GM18498 (cell line): ENCODE results near the gene STRA8.

ENCODE experiments used
- ATAC-seq: cut with Tn5 transposase; IDR thresholded peaks from one replicate; pipeline ENCODE4 v1.9.1; 2021; ENCODE audit warnings: mild to moderate bottlenecking, moderate library complexity; ENCODE audit not compliant: unreplicated experiment

STRA8 gene

DNA sequence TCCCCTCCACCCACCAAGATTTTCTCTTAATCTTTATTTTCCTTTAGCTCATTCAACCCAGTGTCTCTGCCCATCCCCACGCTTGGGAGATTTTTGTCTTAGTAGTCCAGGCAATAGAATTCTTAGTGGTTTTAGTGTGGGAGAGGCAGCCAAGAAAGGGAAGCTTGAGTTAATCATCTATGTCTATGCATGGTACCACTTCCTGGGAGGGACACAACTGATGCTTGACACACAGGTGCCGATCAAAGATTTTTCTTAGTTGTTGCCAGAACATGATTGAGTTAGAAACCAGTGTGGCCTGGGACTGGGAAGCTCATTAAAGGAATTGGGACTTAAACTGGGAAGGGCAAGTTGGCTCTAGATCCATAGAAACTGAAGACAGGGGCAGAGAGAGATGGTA lies 3.1 kb downstream of the STRA8 start:
- ATAC-seq = peak; percentile 79

GRCh38 chr7:135238112-135238744 lies 4.6 kb downstream of the STRA8 start:
- ATAC-seq = no peak

- ATAC-seq = no peak
Observed at GRCh38 chr7:135239263-135239662, 5.6 kb downstream of the STRA8 start.

DNA sequence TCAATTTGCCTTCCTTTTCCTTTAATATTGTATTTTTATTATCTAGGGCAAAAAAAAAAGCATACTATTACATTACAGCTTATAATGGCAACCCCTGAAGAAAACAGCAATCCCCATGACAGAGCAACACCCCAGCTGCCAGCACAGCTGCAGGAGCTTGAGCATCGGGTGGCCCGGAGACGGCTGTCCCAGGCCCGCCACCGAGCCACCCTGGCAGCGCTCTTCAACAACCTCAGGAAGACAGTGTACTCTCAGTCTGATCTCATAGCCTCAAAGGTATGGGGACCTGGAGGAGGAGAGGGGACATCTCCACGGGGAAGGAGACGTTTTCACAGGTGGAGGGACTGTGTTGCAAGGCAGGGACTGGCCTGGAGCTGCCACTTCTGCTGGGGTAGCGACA lies 6.8 kb downstream of the STRA8 start:
- ATAC-seq = no peak

GRCh38 chr7:135242096-135242684 lies 8.6 kb downstream of the STRA8 start:
- no peak for ATAC-seq

DNA sequence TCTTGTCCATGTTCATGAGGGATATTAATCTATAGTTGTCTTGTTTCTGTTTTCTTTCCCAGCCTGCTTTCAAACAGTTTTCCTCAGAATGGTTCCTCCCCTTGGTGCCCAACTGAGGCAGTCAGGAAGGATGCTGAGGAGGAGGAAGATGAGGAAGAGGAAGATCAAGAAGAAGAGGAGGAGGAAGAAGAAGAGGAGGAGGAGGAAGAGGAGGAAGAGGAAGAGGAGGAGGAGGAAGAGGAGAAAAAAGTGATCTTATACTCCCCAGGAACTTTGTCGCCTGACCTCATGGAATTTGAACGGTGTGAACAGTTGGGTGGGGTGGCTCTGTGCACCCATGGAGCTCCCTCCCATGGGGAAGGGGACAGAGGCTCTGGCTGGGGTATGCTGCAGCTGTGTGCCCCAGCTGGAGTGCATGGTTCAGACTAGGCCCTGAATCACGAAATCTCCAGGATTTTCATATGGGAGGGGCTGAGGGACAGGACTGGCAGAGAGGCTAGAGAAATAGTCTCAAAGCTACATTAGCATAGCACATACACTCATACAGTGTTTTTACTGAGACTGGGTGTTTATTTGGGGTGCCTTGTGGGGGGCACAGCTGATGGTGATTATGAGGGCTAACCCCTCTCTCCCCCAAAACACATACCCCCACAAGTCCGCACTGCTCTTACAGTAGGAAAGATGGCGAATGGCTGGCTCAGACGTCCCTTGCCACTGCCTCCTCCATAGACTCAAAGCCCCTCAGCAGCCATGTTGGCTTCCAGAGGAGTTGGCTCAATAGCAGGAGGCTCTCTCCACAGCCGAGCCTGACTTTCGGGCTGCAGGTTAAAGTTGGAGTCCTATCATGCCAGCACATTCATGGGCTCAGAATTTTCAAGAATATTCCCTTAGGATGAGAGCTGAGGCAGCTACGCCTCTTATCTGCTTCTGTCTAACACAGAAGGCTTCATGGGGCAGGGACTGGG lies 11.9 kb downstream of the STRA8 start:
- no peak for ATAC-seq

GRCh38 chr7:135246191-135246825 lies 12.7 kb downstream of the STRA8 start:
- ATAC-seq = no peak

- no peak for ATAC-seq
Observed at GRCh38 chr7:135247746-135248471, 14.3 kb downstream of the STRA8 start.

DNA sequence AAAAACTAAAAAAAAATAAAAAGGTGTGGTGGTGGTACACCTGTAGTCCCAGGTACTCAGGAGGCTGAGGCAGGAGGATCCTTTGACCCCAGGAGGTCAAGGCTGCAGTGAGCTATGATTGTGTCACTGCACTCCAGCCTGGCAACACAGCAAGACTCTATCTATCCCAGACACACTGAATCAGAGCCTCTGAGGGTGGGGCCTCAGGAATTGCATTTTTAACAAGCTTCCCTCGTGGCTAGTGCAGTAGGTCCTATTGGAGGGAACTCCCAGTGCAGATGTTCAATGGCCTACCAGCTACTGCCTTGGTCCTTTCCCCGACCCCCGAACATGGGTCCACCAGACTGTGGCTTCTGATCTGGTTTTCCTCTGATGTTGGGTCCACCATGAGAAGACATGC lies 14.9 kb downstream of the STRA8 start:
- no peak for ATAC-seq

DNA sequence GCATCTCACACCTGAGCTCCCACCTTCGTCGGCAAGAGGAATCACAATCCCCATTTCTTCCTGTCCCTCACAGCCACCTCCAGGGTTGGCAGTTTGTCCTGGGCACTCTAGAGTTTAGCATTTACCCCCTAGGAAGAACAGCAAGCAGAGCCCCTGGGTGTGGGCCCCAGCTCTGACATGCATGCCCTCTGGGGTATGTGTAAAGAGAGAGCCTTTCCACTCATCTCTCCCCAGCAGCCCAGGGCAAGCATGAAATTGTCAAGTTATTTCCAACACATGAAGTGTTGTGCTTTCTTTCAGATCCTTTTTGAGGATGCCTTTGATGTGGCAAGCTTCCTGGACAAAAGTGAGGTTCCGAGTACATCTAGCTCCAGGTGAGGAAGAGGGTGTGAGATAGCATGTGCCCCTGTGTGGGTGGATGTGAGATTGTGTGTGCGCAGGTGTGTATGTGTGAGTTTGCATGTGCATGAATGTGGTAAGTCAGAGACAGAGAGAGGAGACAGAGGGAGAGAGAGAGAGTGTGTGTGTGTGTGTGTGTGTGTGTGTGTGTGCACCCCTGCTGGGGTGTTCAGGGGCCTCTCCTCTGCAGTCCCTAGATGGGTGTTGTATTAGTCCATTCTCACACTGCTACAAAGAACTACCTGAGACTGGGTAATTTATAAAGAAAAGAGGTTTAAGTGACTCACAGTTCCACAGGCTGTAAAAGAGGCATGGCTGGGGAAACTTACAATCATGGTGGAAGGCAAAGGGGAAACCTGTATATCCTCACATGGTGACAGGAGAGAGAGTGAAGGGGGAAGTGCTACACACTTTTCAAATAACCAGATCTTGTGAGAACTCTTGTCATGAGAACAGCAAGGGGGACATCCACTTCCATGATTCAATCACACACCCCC lies 18.1 kb downstream of the STRA8 start:
- peak; percentile 44 for ATAC-seq

GRCh38 chr7:135253851-135254771 lies 20.5 kb downstream of the STRA8 start:
- no peak for ATAC-seq

GRCh38 chr7:135257790-135258189 lies 24.2 kb downstream of the STRA8 start:
- no peak for ATAC-seq

- no peak for ATAC-seq
Observed at GRCh38 chr7:135258585-135258984, 24.9 kb downstream of the STRA8 start.

DNA sequence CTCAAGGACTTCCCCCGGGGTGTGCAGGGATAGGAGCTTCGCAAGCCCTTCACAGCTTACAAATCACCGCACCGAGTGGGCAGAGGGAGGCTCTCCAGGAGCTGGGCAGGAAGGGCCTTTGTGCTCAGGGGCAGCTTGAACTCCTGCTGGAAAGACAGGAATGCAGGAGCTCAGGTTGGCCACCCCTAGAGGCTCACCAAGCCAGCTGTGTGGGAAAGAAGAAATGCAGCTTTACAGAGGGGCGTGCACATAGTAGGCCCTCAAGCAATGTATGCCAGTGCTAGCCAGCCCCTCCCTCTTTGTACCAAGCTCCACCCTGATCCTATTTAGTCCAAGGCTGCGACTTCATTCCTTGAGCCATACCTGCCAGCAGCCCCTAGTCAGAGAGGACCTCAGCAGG lies 26.1 kb downstream of the STRA8 start:
- no peak for ATAC-seq

DNA sequence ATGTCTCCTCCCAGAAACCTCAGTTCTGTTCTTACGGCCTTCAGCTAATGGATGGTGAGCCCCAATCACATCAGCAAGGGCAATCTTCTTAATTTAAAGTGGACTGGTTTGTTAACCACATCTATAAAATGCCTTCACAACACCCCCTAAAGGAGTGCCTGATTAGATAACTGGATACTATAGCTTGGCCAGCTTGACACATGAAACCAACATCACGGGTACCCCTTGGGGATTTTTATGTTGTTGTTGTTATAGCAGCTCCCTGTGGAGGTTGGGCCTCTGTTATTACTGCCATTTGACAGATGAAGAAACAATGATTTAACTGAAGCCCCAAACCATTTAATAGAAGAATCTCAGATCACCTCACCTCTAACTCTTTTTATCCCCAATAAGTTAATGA lies 26.8 kb downstream of the STRA8 start:
- ATAC-seq = no peak

- no peak for ATAC-seq
Observed at GRCh38 chr7:135260930-135261721, 27.5 kb downstream of the STRA8 start.

GRCh38 chr7:135262623-135263320 lies 29.1 kb downstream of the STRA8 start:
- no peak for ATAC-seq
